Measurements from ENCODE around the gene SLC12A4.
"Not testable (repeated sequence)": the region's sequence is repeated elsewhere in the genome, so short reads cannot be mapped to it uniquely, and the experiment has no call there.

The SLC12A4 gene

GRCh38 chr16:67940446-67941089 is 27.9 kb downstream of the SLC12A4 start:
- DNase-seq = no peak

GRCh38 chr16:67939507-67940445 is 28.7 kb downstream of the SLC12A4 start:
- DNase-seq = no peak

GRCh38 chr16:67937713-67938112 is 30.7 kb downstream of the SLC12A4 start:
- DNase-seq = not testable (repeated sequence)

- DNase-seq = no peak
Measured at GRCh38 chr16:67936880-67937605, 31.4 kb downstream of the SLC12A4 start.

DNA sequence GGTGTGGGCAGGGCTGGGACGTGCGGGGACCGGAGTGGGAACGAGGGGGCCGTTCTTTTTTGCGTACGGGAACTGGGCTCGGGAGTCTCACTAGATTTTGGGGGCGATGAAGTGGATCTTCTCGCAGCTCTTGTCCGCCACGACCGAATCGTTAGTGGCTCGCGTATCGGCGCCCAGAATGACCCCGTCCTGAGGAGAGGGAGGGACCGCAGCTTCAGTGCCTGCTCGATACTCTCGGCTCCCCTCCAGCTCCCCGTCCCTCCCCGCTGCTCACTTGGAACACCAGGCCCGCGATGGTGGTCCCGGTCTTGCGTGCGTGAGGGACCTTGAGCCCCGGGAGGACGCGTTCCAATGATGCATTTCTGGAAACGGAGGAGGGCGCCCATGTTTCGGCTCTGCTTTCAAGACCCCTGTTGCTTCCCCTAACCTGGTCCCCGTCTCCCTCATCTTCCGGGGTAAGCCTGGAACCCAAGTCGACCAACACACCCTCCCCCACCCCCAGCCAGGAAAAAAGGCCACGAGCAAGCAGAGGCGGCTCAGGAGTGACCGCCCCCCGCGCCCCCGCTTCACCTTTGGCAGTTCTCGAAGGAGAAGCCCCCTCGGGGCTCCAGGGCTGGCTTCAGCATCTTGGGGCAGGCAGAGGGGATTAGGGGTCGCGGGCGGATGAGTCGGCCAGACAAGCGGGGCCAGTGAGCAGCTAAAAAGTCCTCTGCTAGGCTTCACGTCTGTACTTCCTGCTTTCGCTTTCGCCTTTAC is 32.1 kb downstream of the SLC12A4 start, which contains the start of gene PSMB10:
PSMB10 (minus strand) TSS at position 727 of the 756 bp plus-strand sequence; CDS start at position 626, 101 bp downstream.
- DNase-seq = no peak

DNA sequence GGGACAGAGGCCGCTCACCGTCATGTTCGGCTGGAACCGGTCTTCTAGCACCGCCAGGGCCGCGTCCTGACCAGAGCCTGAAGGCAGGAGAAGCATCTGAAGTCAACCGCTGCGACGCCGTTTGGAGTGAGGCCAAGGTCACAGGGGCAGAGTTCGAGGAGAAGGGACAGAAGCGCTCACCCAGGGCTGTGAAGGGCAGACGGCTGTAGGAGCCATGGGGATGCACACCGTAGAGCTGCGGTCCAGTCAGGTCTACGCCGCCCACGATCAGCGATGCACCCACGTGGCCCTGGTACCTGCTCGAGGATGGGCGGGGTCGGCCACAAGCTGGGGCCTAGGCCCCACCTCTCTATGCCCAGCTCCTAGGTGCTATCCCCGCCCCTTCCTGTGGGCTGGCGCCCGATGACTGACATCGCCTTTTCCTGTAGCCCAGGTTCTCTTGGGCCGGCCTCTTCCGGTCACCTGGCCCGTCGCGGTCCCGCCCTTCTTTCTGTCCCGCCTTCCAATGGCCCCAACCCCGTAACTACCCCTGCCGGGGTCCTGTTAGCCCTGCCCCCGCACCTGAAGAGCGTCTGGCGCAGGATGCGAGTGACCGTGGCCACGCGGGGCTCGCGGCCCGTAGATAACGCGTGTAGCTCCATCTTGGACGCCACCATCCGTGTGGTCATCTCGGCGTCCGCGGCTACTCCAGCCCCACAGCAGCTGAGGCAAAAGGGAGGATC is 32.9 kb downstream of the SLC12A4 start:
- peak; percentile 66 to 77 for DNase-seq

DNA sequence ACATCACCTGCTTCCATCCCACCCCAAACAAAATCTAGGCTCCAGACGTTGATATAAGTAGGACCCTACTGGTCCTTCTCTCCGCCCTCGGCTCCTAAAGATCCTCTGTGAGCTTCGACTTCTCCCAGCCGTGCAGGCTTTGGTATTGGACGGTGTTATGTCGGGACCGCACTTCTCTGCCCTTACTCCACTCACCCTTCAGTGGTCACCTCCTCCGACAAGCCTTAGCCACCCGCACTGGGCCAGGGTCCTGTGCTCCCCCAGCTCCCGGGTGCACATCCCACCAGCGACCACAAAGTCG is 33.4 kb downstream of the SLC12A4 start:
- DNase-seq = no peak

GRCh38 chr16:67934306-67935100 is 33.9 kb downstream of the SLC12A4 start:
- no peak for DNase-seq

GRCh38 chr16:67933805-67934204 is 34.6 kb downstream of the SLC12A4 start:
- no peak for DNase-seq

GRCh38 chr16:67932462-67932840 is 36.0 kb downstream of the SLC12A4 start:
- DNase-seq = no peak

DNA sequence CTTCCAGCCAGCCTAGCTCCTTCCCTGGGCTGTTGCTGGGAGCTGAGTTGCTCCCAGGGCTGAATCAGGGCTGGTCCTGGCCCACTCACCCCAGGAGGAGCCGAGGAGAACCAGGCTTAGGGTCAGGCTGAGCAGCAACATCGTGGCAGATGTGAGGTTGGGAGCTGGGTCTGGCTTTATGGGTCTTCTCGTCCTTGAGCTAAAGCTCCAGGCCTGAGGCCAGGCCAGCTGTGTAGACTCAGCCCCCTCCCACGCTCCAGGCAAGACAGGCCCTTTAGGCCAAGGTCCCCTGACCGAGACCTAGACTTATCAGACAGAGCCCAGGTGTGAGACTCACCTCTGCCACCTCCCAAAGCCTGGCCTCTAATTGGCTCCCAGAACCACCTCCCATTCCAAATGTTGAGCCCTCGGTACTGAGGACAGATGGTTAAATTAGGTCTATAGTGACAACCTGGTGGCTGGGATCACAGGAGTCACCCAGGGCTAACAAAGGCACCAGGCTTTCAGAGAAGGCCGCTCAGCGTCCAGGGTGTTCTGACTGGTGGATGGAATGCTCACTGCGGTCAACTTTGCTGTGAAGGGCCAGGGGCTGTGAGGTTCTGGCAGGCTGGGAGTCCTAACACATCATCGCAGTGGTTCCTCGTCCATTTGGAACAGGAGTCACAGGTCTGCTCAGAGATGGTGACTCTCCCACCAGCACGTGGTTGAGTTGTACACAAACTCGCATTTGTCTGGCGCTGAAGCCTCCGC is 36.5 kb downstream of the SLC12A4 start, which contains the start of gene CTRL:
CTRL (minus strand) TSS at position 151 of the 750 bp plus-strand sequence; CDS start at position 141, 10 bp downstream.
- DNase-seq = no peak

DNA sequence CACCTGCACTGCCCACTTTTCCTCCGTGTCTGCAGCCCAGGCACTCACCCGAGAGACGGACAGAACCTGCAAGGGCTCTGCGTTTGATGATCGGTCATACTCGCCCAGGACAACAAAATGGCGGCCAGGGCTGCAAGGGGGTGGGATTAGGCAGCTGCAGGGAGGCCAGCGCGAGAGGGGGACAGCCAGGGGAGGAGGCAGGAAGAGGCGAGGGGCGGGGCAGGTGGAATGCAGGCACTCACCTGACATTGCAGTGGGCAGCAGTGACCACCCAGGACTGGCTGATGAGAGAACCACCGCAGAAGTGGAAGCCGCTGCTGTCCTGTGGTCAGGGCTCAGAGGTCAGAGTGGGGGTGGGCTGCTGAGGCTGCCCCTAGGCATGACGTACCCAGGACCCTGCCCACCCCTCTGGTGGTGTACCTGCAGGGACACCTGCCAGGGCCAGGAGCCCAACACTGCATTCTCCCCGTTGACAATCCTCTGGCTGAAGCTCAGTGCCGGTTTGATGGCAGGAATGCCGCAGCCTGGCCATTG is 37.7 kb downstream of the SLC12A4 start:
- DNase-seq = no peak

- no peak for DNase-seq
Measured at GRCh38 chr16:67930191-67930590, 38.2 kb downstream of the SLC12A4 start.

DNA sequence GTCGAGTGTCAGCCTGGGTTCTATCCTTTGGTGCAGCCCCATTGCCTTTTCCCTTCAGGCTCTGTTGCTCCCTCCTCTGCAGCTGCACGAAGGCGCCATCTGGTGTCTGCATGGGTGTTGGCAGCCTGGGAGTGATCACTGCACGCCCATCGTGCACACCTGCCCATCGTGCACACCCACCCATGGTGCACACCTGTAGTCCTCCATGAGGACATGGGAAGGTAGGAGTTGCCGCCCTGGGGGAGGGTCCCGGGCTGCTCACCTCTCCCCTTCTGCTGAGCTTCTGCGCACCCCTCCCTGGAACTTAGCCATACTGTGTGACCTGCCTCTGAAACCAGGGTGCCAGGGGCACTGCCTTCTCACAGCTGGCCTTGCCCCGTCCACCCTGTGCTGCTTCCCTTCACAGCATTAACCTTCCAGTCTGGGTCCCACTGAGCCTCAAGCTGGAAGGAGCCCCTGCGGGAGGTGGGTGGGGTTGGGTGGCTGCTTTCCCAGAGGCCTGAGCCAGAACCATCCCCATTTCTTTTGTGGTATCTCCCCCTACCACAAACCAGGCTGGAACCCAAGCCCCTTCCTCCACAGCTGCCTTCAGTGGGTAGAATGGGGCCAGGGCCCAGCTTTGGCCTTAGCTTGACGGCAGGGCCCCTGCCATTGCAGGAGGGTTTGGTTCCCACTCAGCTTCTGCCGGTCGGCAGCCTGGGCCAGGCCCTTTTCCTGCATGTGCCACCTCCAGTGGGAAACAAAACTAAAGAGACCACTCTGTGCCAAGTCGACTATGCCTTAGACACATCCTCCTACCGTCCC is 39.7 kb downstream of the SLC12A4 start:
- peak in 1 of 2 experiments; percentile 57 for DNase-seq

GRCh38 chr16:67928147-67928546 is 40.3 kb downstream of the SLC12A4 start:
- no peak for DNase-seq

GRCh38 chr16:67927131-67927941 is 41.1 kb downstream of the SLC12A4 start:
- DNase-seq = no peak

- no peak for DNase-seq
Measured at GRCh38 chr16:67926181-67926750, 42.2 kb downstream of the SLC12A4 start.
